ENCODE measurements around the gene GBGT1.

Gene GBGT1

GRCh38 chr9:133113163-133113948 lies 50.4 kb downstream of the GBGT1 start:
- H3K4me2 ChIP-seq (ENCODE audit: low read length): no peak overlapping the region
- H3K4me1 ChIP-seq (ENCODE audit: low read length): peaks cover 38% of the 10 kb centered on the region
- TF ChIP-seq EZH2phosphoT487 (IDR thresholded peaks at IDR 0.05; ENCODE audit: low read depth): no peak
- TF ChIP-seq, protein P1, sequence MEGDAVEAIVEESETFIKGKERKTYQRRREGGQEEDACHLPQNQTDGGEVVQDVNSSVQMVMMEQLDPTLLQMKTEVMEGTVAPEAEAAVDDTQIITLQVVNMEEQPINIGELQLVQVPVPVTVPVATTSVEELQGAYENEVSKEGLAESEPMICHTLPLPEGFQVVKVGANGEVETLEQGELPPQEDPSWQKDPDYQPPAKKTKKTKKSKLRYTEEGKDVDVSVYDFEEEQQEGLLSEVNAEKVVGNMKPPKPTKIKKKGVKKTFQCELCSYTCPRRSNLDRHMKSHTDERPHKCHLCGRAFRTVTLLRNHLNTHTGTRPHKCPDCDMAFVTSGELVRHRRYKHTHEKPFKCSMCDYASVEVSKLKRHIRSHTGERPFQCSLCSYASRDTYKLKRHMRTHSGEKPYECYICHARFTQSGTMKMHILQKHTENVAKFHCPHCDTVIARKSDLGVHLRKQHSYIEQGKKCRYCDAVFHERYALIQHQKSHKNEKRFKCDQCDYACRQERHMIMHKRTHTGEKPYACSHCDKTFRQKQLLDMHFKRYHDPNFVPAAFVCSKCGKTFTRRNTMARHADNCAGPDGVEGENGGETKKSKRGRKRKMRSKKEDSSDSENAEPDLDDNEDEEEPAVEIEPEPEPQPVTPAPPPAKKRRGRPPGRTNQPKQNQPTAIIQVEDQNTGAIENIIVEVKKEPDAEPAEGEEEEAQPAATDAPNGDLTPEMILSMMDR (IDR thresholded peaks at IDR 0.05; ENCODE audit: low read depth, low read length): no peak
- peaks cover 3% of the 10 kb centered on the region for H3K36me3 ChIP-seq (replicated peaks; ENCODE audit: low read depth, low read length)
- no peak overlapping the region for H3K4me3 ChIP-seq (ENCODE audit: low read length)
- peaks cover 12% of the 10 kb centered on the region for H4K20me1 ChIP-seq (ENCODE audit: insufficient read depth, low read length)
- no peaks in the 10 kb centered on the region for H3K27me3 ChIP-seq (ENCODE audit: low read depth, low read length)
- no peaks in the 10 kb centered on the region; the same call in 1 of the 2 replicates for H3K79me2 ChIP-seq (ENCODE audit: low read length)
- no peak overlapping the region for H2AFZ ChIP-seq (ENCODE audit: low read depth, low read length)
- H3K9ac ChIP-seq (ENCODE audit: low read length): no peak overlapping the region
- no peak overlapping the region for H3K27ac ChIP-seq (ENCODE audit: low read length)
- no peaks in the 10 kb centered on the region for H3K9me3 ChIP-seq (ENCODE audit: insufficient read depth, low read length)

GRCh38 chr9:133112663-133113026 lies 51.1 kb downstream of the GBGT1 start:
- H3K4me3 ChIP-seq (ENCODE audit: low read length): no peak overlapping the region
- no peak overlapping the region for H3K9ac ChIP-seq (ENCODE audit: low read length)
- peaks cover 5% of the 10 kb centered on the region for H4K20me1 ChIP-seq (ENCODE audit: insufficient read depth, low read length)
- no peaks in the 10 kb centered on the region; the same call in 1 of the 2 replicates for H3K79me2 ChIP-seq (ENCODE audit: low read length)
- H3K27me3 ChIP-seq (ENCODE audit: low read depth, low read length): no peaks in the 10 kb centered on the region
- H3K4me2 ChIP-seq (ENCODE audit: low read length): no peak overlapping the region
- no peak overlapping the region for H3K27ac ChIP-seq (ENCODE audit: low read length)
- H3K9me3 ChIP-seq (ENCODE audit: insufficient read depth, low read length): no peaks in the 10 kb centered on the region
- no peak for TF ChIP-seq EZH2phosphoT487 (IDR thresholded peaks at IDR 0.05; ENCODE audit: low read depth)
- TF ChIP-seq, protein P1 (IDR thresholded peaks at IDR 0.05; ENCODE audit: low read depth, low read length): no peak
- H3K4me1 ChIP-seq (ENCODE audit: low read length): peaks cover 38% of the 10 kb centered on the region
- no peak overlapping the region for H2AFZ ChIP-seq (ENCODE audit: low read depth, low read length)
- H3K36me3 ChIP-seq (replicated peaks; ENCODE audit: low read depth, low read length): peaks cover 8% of the 10 kb centered on the region

DNA sequence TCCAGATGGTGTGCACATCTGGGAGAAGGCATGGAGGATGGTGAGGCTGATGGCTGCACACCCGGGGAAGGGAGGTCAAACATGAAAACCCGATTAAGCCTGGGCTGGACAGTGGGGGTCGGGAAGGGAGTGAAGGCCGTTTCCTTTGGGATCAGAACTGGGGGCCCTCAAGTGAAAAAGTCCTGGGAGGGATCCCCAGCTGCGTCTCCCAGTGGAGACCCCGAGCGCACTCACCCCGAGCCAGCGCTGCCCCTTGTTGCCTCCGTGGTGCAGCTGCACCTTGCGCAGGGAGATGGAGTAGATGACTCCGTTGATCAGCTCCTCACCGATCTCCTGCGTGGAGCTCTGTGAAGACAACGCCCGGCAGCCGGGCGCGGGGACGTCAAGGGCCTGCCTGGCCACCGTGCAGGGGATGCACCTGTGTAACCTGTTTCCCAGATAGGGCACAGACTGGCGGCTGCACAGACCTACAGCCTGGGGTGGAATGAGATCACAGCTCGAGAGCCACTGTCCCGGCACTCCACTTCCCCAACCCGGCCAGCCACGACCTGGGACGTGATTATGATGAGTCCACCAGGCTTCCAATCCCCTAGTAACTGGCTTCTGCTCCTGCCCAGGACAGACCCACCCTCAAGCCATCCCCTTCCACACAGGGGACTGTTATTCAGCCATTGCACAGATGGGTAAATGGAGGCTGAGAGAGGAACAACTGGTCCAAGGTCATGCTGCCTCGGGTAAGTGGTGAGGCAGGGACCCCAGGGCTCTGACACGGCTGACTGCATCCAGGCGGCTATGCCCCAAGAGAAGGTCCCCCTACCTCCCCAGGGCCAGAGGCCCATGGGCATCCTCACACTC lies 51.7 kb downstream of the GBGT1 start:
- H3K27ac ChIP-seq (ENCODE audit: low read length): no peak overlapping the region
- TF ChIP-seq EZH2phosphoT487 (IDR thresholded peaks at IDR 0.05; ENCODE audit: low read depth): no peak
- TF ChIP-seq, protein P1 (IDR thresholded peaks at IDR 0.05; ENCODE audit: low read depth, low read length): no peak
- H3K4me3 ChIP-seq (ENCODE audit: low read length): no peak overlapping the region
- no peaks in the 10 kb centered on the region; the same call in 1 of the 2 replicates for H3K79me2 ChIP-seq (ENCODE audit: low read length)
- H3K4me2 ChIP-seq (ENCODE audit: low read length): no peak overlapping the region
- H3K9me3 ChIP-seq (ENCODE audit: insufficient read depth, low read length): no peaks in the 10 kb centered on the region
- H3K4me1 ChIP-seq (ENCODE audit: low read length): peaks cover 38% of the 10 kb centered on the region
- H3K27me3 ChIP-seq (ENCODE audit: low read depth, low read length): no peaks in the 10 kb centered on the region
- no peak overlapping the region for H2AFZ ChIP-seq (ENCODE audit: low read depth, low read length)
- peaks cover 8% of the 10 kb centered on the region for H3K36me3 ChIP-seq (replicated peaks; ENCODE audit: low read depth, low read length)
- H4K20me1 ChIP-seq (ENCODE audit: insufficient read depth, low read length): no peaks in the 10 kb centered on the region; the same call in 1 of the 2 replicates
- H3K9ac ChIP-seq (ENCODE audit: low read length): no peak overlapping the region
